SJCRH30 (cell line): Measurements from ENCODE around the gene TNNI3K. TPM values are rescaled to one million over a fixed set of nuclear protein-coding genes. Genes with fewer than 3 reads are reported as not detected.

Source experiments
- DNase-seq, 2 experiments: peaks; one replicate each; pipeline ENCODE4 v3.0.0-alpha.2; 2015 to 2020
- H3K27ac ChIP-seq: fragments of 250-450 bp; sonication (Bioruptor Pico); 2 replicates; pipeline ENCODE4 v1.5.1; 2020; ENCODE audit warnings: mild to moderate bottlenecking, moderate library complexity
- H3K27me3 ChIP-seq: fragments of 250-450 bp; sonication (Bioruptor Pico); 2 replicates; pipeline ENCODE4 v1.5.1; 2020; ENCODE audit warnings: mild to moderate bottlenecking, moderate library complexity
- H3K36me3 ChIP-seq: fragments of 250-450 bp; sonication (Bioruptor Pico); 2 replicates; pipeline ENCODE4 v1.5.1; 2020; ENCODE audit warnings: mild to moderate bottlenecking, moderate library complexity
- H3K4me1 ChIP-seq: fragments of 250-450 bp; sonication (Bioruptor Pico); 2 replicates; pipeline ENCODE4 v1.5.1; 2020; ENCODE audit warnings: mild to moderate bottlenecking, moderate library complexity
- H3K4me3 ChIP-seq: fragments of 250-450 bp; sonication (Bioruptor Pico); 2 replicates; pipeline ENCODE4 v1.5.1; 2020; ENCODE audit warnings: mild to moderate bottlenecking, moderate library complexity
- H3K9me3 ChIP-seq: fragments of 250-450 bp; sonication (Bioruptor Pico); replicated peaks from 2 replicates; pipeline ENCODE4 v1.5.1; 2020; ENCODE audit warnings: mild to moderate bottlenecking, moderate library complexity
- total RNA-seq: library from RNA; depleted of rRNA; stranded (reverse); fragments of >200 nt; shearing (Covaris generic); gene quantifications from 2 replicates; pipeline ENCODE4 v1.2.3, GENCODE V29; 2014

Gene TNNI3K
- total RNA-seq, 1 experiment from 2014 or later = not detected

DNA sequence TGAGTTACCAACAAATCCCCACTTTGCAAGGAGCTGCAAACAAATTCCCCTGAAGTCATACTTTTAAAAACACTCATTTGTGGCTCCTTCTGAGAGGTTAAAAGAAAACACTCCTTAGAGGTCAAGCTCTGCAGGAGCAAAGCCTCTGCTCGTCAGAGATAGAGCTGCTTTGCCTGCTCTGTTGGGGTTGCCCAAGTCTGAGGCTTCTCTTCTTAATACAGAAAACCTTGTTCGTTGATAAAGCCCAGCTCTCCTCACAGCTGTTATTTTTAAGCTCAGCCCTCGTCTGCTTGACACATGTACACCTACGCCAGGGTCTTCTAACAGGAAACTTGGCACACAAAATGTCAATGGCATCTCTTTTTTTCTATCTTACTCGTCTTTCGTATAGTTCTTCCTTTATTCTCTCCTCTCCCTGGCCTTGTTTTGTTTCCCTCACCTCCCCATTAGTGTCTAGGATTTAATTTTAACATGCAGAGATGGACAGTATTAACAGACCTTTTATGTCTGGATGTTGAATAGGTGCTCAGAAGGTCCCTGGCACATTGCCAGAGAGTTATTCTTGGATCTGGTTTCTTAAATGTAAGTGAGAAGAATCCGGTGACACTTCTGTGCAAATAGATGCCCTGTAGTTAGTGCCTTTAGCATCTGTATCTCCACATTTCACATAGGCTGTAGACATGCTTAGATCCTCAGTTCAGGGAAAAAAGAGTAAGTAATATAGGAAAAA lies 191.2 kb downstream of the TNNI3K start:
- no peaks in the 10 kb centered on the region for H3K36me3 ChIP-seq
- H3K4me1 ChIP-seq = no peaks in the 10 kb centered on the region
- H3K9me3 ChIP-seq = no peaks in the 10 kb centered on the region
- DNase-seq = peak in 1 of 2 experiments; percentile 15
- no peaks in the 10 kb centered on the region for H3K27me3 ChIP-seq
- H3K4me3 ChIP-seq = no peak overlapping the region
- no peak overlapping the region for H3K27ac ChIP-seq

DNA sequence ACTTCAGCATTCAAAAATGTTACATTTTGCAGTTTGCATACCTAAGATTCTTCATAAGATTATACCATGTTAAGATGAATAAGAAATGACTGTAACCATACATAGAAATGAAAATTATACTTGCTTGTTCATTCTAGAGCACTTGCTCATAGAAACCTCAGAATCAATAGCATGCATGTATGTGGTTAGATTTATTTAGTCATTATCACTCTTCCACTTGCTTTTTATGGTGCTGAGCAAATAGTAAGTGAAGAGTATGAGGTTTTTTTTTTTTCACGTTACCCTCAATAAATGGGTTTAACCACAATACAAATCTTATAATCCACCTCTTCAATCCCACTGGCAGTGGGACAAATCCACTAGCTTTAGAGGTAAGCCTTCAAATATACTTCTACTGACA lies 192.5 kb downstream of the TNNI3K start:
- no peak for DNase-seq
- H3K9me3 ChIP-seq = no peaks in the 10 kb centered on the region
- no peak overlapping the region for H3K27ac ChIP-seq
- no peaks in the 10 kb centered on the region for H3K36me3 ChIP-seq
- no peak overlapping the region for H3K4me3 ChIP-seq
- no peaks in the 10 kb centered on the region for H3K4me1 ChIP-seq
- H3K27me3 ChIP-seq = no peaks in the 10 kb centered on the region

DNA sequence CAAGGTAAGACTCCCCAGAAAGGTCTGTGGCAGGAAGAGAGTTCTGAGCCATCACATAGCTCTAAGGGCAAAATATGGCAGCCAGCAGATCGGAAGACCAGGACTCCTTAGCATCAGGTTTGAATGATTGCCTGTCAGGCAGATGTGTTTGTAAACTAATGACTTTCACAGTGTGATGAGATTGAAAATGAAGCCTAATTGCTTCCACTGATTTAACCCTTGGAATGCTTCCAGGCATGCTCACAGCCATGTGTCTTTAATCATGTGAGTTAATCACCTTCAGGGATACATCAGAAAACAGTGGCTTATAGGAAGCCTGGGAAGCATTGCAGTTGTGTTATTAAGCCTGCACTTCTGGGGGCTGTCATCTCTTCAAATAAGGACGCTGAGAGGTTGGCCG lies 194.4 kb downstream of the TNNI3K start:
- Histone ChIP-seq H3K36me3 (no peaks in the 10 kb centered on the region), H3K9me3 (no peaks in the 10 kb centered on the region), H3K4me3 (no peak overlapping the region), H3K27ac (no peak overlapping the region), H3K27me3 (no peaks in the 10 kb centered on the region), H3K4me1 (no peaks in the 10 kb centered on the region)
- DNase-seq = no peak

DNA sequence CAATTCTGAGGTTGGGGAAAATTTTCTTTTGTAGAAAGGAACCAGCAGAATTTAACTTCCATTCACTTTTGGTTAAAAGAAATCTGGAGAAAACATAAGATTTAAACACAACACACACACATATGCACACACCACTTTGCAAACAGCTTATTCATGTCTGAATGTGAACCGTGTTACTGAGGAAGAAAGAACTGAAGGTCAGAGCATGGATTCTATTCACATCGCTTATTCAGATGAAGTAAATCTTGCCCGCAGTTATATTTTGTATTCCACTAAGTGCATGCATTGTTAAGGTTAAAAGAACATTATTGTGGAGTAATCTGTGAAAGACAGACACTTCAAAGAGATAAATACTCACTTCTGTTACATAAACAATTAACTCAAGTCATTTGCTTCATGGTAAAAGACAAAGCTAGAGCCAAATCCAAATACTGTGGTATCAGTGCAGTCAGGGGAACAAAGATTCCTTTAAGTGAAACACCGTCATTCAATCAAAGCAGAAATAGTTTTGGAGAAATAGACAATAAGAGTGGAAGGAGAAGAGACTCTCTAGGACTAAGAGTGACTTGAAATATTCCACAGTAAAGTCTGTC lies 195.3 kb downstream of the TNNI3K start:
- no peaks in the 10 kb centered on the region for H3K4me1 ChIP-seq
- H3K36me3 ChIP-seq = no peaks in the 10 kb centered on the region
- H3K9me3 ChIP-seq = no peaks in the 10 kb centered on the region
- H3K4me3 ChIP-seq = no peak overlapping the region
- no peaks in the 10 kb centered on the region for H3K27me3 ChIP-seq
- DNase-seq = no peak
- no peak overlapping the region for H3K27ac ChIP-seq

DNA sequence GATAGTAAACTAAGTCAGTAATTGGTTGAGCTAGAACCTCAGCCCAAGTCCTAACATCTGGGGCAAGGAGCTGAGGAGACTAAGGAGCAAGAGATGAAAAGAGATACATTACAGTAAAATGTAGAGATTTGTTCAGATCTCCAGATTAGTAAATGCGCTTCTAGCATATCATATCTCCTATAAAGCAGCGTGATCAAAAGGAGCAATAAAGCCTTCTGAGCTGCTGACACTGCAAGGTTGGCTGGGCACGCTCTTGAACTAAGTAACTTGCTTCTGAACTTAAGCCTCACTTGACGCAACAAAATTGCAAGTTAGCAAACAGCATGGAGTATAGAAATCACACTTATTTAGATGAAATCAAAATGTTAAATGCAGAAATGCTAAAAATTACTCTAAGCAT lies 196.3 kb downstream of the TNNI3K start:
- Histone ChIP-seq H3K27me3 (no peaks in the 10 kb centered on the region), H3K36me3 (no peaks in the 10 kb centered on the region), H3K9me3 (no peaks in the 10 kb centered on the region), H3K4me1 (no peaks in the 10 kb centered on the region), H3K4me3 (no peak overlapping the region), H3K27ac (no peak overlapping the region)
- DNase-seq = no peak

DNA sequence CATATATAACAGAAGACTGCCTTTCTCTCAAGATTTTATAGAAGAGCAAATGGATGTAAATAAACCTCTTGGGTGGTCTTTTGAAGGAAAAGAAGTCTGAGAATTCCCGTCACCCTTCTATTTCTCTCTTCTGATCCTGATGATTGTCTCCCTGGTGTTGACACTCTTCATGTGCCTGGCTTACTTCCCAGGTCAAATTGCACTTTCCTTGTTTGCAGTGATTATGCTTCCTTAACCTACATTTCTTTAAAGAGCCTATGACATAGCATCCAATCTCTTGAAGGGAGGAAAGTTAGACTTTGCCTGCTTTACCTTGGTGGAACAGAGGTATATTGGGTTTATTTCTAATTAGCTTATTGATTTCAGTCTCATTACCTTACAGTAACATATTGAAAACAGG lies 197.1 kb downstream of the TNNI3K start:
- H3K27me3 ChIP-seq = no peaks in the 10 kb centered on the region

DNA sequence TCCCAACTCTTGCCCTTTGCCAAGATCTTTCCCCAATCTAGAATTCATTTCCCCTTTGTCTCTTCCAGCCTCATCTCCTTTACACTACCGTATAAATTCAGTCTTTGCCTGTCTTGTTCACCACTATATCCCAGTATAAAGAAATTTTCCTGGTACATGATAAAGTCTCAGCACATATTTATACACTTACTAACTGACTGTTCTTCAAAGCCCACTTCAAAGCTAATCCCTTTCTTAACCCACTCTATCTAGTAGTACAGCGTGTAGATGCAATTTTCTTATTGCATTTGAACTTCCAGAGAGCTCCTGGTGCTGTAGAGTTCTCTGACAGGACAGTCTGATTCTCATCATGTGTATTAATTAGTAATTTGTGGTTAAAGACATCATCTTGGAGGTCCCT lies 199.1 kb downstream of the TNNI3K start:
- H3K27ac ChIP-seq = no peak overlapping the region
- H3K27me3 ChIP-seq = no peaks in the 10 kb centered on the region
- no peak for DNase-seq
- no peaks in the 10 kb centered on the region for H3K4me1 ChIP-seq
- H3K4me3 ChIP-seq = no peak overlapping the region
- H3K36me3 ChIP-seq = no peaks in the 10 kb centered on the region
- H3K9me3 ChIP-seq = no peaks in the 10 kb centered on the region

More for the DNA sequence above, 197.1 kb downstream of the TNNI3K start:
- no peak for DNase-seq
- H3K27ac ChIP-seq = no peak overlapping the region
- H3K4me3 ChIP-seq = no peak overlapping the region
- H3K36me3 ChIP-seq = no peaks in the 10 kb centered on the region
- H3K4me1 ChIP-seq = no peaks in the 10 kb centered on the region
- no peaks in the 10 kb centered on the region for H3K9me3 ChIP-seq

DNA sequence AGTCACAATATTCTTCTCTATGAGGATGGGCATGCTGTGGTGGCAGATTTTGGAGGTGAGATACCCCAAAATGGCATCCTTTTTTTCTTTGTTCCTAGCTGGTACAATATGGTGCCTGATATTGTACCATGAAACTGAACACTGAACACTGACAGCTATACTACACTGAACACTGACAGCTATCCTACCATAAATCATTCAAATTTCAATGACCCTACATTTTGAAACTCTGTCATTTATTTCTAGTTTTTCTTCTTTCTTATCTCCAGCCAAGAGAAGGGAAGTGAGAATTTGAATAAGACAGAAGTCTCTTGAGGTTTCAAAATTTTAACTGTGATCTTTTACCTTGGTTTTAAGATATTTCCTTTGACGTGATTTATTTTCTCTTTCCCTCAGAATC lies 200.9 kb downstream of the TNNI3K start:
- no peaks in the 10 kb centered on the region for H3K27me3 ChIP-seq
- no peak overlapping the region for H3K27ac ChIP-seq
- H3K36me3 ChIP-seq = no peaks in the 10 kb centered on the region
- no peak overlapping the region for H3K4me3 ChIP-seq
- H3K4me1 ChIP-seq = no peaks in the 10 kb centered on the region
- no peak for DNase-seq
- no peaks in the 10 kb centered on the region for H3K9me3 ChIP-seq

DNA sequence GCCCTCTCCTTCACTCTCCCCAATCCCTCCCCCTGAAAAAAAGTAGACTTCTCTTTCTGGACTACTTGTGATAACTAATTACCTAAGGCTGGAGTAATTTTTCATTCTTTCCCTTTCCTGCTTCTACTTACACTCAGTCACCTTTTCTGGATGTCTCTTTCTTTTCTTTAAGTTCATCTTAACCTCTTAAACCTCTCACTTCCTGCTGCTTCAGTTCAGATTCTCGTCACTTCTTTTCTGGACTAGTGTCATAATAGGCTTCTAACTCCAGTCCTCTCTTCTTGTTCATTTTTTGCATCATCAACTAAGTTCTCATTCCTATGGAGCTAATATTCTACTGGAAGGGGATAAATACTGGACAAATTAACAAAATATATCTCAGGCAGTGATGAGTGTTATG lies 201.8 kb downstream of the TNNI3K start:
- Histone ChIP-seq H3K9me3 (no peaks in the 10 kb centered on the region), H3K27me3 (no peaks in the 10 kb centered on the region), H3K27ac (no peak overlapping the region), H3K4me3 (no peak overlapping the region), H3K4me1 (no peaks in the 10 kb centered on the region), H3K36me3 (no peaks in the 10 kb centered on the region)
- no peak for DNase-seq

DNA sequence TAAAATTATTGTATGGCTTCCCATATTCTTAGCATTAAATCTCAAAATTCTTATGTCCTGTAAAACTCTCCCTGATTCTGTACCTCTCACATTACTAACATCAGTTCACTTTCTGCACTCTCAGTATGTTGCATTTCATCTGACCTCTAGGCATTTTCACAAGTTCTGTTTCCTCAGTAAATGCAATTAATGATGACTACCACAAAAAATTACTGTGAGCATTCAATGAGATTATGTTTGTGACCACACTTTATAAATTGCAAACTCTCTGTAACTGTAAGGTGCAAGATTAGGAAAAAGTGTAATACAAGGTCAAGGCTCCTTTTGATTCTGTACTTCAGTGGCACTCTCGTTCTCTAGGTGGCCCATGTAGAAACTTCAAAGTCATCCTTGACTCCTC lies 216.8 kb downstream of the TNNI3K start:
- Histone ChIP-seq H3K4me1 (no peaks in the 10 kb centered on the region), H3K36me3 (no peaks in the 10 kb centered on the region), H3K4me3 (no peak overlapping the region), H3K27me3 (no peaks in the 10 kb centered on the region), H3K9me3 (no peaks in the 10 kb centered on the region), H3K27ac (no peak overlapping the region)
- no peak for DNase-seq

DNA sequence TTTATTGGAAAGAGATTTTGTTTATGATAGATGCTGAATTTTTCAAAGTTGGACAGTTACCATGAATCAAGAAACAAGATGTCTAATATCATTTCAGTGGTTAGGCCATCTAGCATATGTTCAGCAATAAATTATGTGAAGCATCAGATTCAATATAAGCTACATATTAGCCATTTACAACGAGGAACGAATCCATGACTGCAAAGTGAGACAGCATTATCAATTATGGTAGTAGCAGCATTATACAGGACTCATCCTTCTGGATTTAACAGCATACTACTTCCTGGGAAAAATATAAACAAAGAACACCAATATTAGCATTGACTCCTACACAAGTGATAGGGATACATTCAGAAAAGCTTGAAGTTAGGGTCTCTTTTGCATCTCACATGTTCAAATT lies 218.1 kb downstream of the TNNI3K start:
- no peaks in the 10 kb centered on the region for H3K9me3 ChIP-seq
- no peaks in the 10 kb centered on the region for H3K27me3 ChIP-seq
- DNase-seq = no peak
- no peak overlapping the region for H3K27ac ChIP-seq
- no peaks in the 10 kb centered on the region for H3K4me1 ChIP-seq
- H3K36me3 ChIP-seq = no peaks in the 10 kb centered on the region
- H3K4me3 ChIP-seq = no peak overlapping the region

DNA sequence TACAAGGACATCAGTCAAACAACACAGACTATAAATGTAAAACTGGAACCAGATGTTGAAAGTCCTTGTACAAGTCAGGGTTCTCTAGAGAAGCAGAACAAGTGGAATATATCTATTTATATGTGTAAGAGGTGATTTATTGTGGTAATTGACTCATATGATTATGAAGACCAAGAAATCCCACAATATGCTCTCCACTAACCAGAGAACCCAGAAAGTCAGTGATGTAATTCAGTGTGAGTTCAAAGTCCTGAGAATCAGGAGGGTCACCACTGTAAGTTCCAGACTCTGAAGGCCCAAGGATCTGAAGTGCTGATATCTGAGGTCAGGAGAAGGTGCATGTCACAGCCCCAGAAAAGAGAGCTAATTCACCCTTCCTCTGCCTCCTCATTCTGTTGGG lies 220.2 kb downstream of the TNNI3K start:
- Histone ChIP-seq H3K27ac (no peak overlapping the region), H3K9me3 (no peaks in the 10 kb centered on the region), H3K4me1 (no peaks in the 10 kb centered on the region), H3K27me3 (no peaks in the 10 kb centered on the region), H3K4me3 (no peak overlapping the region), H3K36me3 (no peaks in the 10 kb centered on the region)
- no peak for DNase-seq

DNA sequence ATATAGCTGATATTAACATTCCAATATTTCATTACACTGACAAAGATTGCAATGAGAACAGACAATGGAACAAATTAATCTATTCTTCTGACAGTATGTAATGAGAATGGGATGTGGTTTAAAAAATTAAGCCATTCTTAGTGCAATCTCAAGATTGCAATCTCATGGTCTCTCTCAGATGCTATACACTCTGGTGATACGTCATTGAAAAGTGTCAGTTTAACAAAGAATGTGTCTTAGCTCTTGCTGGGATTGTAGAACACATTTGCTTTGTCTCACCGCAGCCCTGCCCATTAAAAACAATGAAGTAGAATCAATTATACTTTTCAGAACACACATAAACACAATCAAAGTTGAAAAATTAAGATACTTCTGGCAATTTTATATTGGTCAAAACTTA lies 222.1 kb downstream of the TNNI3K start:
- DNase-seq = no peak
- no peak overlapping the region for H3K4me3 ChIP-seq
- H3K27ac ChIP-seq = no peak overlapping the region
- no peaks in the 10 kb centered on the region for H3K36me3 ChIP-seq
- no peaks in the 10 kb centered on the region for H3K4me1 ChIP-seq
- no peaks in the 10 kb centered on the region for H3K9me3 ChIP-seq
- no peaks in the 10 kb centered on the region for H3K27me3 ChIP-seq

DNA sequence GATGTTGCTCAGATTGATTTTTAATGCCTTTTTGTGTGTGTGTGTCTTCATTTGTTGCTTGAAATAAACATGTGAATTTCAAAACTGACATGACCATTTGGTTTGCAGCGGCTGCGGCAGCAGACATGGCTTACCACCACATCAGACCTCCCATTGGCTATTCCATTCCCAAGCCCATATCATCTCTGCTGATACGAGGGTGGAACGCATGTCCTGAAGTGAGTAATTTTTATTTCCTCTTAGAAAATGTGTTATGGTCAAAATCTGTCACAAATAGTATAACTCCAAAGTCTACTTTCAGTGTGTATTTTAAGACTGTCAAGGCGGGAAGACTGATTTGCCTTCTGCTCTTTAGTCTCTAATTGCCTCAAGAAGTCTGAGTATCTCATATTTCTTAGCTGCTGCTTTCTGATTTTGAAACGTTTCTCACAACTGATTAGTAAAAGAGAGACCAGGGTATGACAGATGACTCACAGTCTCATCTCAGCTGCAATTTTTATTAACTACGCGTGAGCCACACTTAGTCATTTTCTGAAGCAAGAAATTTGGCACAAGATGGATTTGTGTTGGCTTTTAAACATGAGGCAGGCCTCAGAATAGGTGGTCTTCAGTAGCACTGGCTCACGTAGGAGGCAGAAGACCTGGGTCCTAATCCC lies 228.3 kb downstream of the TNNI3K start:
- no peak overlapping the region for H3K4me3 ChIP-seq
- H3K4me1 ChIP-seq = no peaks in the 10 kb centered on the region
- no peak for DNase-seq
- no peaks in the 10 kb centered on the region for H3K27me3 ChIP-seq
- no peak overlapping the region for H3K27ac ChIP-seq
- H3K9me3 ChIP-seq = no peaks in the 10 kb centered on the region
- H3K36me3 ChIP-seq = no peaks in the 10 kb centered on the region

DNA sequence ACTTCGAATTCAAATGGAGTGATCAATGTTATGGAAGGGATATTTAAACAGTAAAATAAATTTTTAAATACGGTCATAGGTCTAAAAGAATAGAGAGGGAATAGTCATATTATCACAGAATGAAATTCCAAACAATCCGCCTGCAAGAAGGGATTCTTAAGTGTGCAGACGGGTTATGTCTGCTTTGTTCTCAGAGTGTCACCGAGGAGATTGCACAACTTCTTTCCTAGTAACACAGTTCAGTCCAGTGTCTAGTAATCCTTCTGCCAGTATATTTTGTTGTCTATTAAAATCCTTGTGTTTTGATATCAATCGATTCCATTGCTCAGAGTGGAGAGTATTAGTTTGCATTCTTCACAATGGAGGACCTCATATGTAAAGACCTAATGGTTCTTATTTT lies 228.8 kb downstream of the TNNI3K start:
- Histone ChIP-seq H3K27me3 (no peaks in the 10 kb centered on the region), H3K4me3 (no peak overlapping the region), H3K4me1 (no peaks in the 10 kb centered on the region), H3K27ac (no peak overlapping the region), H3K36me3 (no peaks in the 10 kb centered on the region), H3K9me3 (no peaks in the 10 kb centered on the region)
- no peak for DNase-seq
